Lower leg skin (tissue), 3 donors: ENCODE data around the gene CLMP.

ENCODE experiments used
- CTCF ChIP-seq, 3 donors: fragments of 450-650 bp; IDR thresholded peaks; one replicate each; pipeline ENCODE4 v1.5.1; 2016; ENCODE audit warnings: antibody characterized with exemption in 3 of 3, mild to moderate bottlenecking in 3 of 3, moderate library complexity in 2 of 3
- POLR2A ChIP-seq, 2 donors: fragments of 450-650 bp; IDR thresholded peaks; one replicate each; pipeline ENCODE4 v1.6.1; 2016 to 2017; ENCODE audit warnings: antibody characterized with exemption in 2 of 2, mild to moderate bottlenecking in 1 of 2, moderate library complexity in 1 of 2

GRCh38 chr11:123054301-123055065, 140.6 kb downstream of the CLMP start:
- TF ChIP-seq CTCF (IDR thresholded peaks at IDR 0.05) = peak in 1 of 3 donors; percentile 22
- TF ChIP-seq POLR2A (IDR thresholded peaks at IDR 0.05) = no peak
